HEK293 (cell line): ENCODE measurements around the gene AGTR1.

Source experiments
- CTCF ChIA-PET: fragments of 350-600 bp; formaldehyde crosslinking; extraction: SDS; loops from one replicate; lab custom pipeline; 2021; ENCODE audit warnings: antibody characterized with exemption; lab: Yijun Ruan, JAX
- POLR2A ChIA-PET: fragments of 300-600 bp; formaldehyde crosslinking; extraction: SDS; loops from one replicate; lab custom pipeline; 2020; ENCODE audit warnings: antibody characterized with exemption, inconsistent platforms; lab: Yijun Ruan, JAX
- H3K27ac ChIP-seq: fragments of 200-500 bp; sonication (Bioruptor generic); 2 replicates; pipeline ENCODE4 v1.5.1; 2014; ENCODE audit warnings: low read depth, low read length, control low read depth, inconsistent platforms; ENCODE audit errors: extremely low read depth
- H3K36me3 ChIP-seq, 2 experiments: fragments of 200-500 bp in 1 of 2; sonication (Bioruptor generic) in 1 of 2; 1 replicate in 1 of 2; 2 replicates in 1 of 2; pipeline ENCODE4 v1.5.1; 2014 to 2017; ENCODE audit warnings: inconsistent platforms in 2 of 2, low read length in 2 of 2; ENCODE audit not compliant: control insufficient read depth in 2 of 2, insufficient read depth in 1 of 2
- H3K4me1 ChIP-seq: fragments of 200-500 bp; sonication (Bioruptor generic); 2 replicates; pipeline ENCODE4 v1.5.1; 2014; ENCODE audit warnings: mild to moderate bottlenecking, low read length, inconsistent platforms; ENCODE audit not compliant: control insufficient read depth, insufficient read depth
- H3K4me3 ChIP-seq: 2 replicates; pipeline ENCODE4 v1.5.1; 2011; ENCODE audit warnings: low read depth, mild to moderate bottlenecking, control low read depth, low read length, moderate library complexity
- H3K9me3 ChIP-seq: fragments of 200-500 bp; sonication (Bioruptor generic); 2 replicates; pipeline ENCODE4 v1.5.1; 2014; ENCODE audit warnings: low read depth, low read length, inconsistent platforms; ENCODE audit not compliant: control insufficient read depth, insufficient read depth
- BCL11A ChIP-seq: fragments of 450-650 bp; formaldehyde crosslinking; IDR thresholded peaks from 2 replicates; pipeline ENCODE4 v1.5.1; 2016; ENCODE audit warnings: low read depth, missing biosample characterization, missing genetic modification characterization
- GLI4 ChIP-seq: fragments of 450-650 bp; formaldehyde crosslinking; IDR thresholded peaks from 2 replicates; pipeline ENCODE4 v1.5.1; 2016; ENCODE audit warnings: missing biosample characterization, missing genetic modification characterization
- KLF16 ChIP-seq: fragments of 450-650 bp; formaldehyde crosslinking; IDR thresholded peaks from 2 replicates; pipeline ENCODE4 v1.5.1; 2017; ENCODE audit warnings: missing biosample characterization, missing genetic modification characterization
- SP2 ChIP-seq: fragments of 450-650 bp; formaldehyde crosslinking; IDR thresholded peaks from 2 replicates; pipeline ENCODE4 v1.5.1; 2016; ENCODE audit warnings: missing biosample characterization, missing genetic modification characterization
- ZNF121 ChIP-seq: fragments of 450-650 bp; formaldehyde crosslinking; IDR thresholded peaks from 2 replicates; pipeline ENCODE4 v1.5.1; 2016; ENCODE audit warnings: missing biosample characterization, missing genetic modification characterization
- ZNF211 ChIP-seq: fragments of 450-650 bp; formaldehyde crosslinking; IDR thresholded peaks from 2 replicates; pipeline ENCODE4 v1.5.1; 2016; ENCODE audit warnings: low read depth, missing biosample characterization, missing genetic modification characterization
- ZNF23 ChIP-seq: fragments of 450-650 bp; formaldehyde crosslinking; IDR thresholded peaks from 2 replicates; pipeline ENCODE4 v1.5.1; 2016; ENCODE audit warnings: missing biosample characterization, missing genetic modification characterization, borderline replicate concordance
- ZNF248 ChIP-seq: fragments of 450-650 bp; formaldehyde crosslinking; IDR thresholded peaks from 2 replicates; pipeline ENCODE4 v1.5.1; 2017; ENCODE audit warnings: missing biosample characterization, missing genetic modification characterization
- ZNF335 ChIP-seq: fragments of 450-650 bp; formaldehyde crosslinking; conservative IDR thresholded peaks from 2 replicates; pipeline ENCODE4 v1.5.1; 2016; ENCODE audit warnings: missing biosample characterization, missing genetic modification characterization
- ZNF398 ChIP-seq: fragments of 450-650 bp; formaldehyde crosslinking; IDR thresholded peaks from 2 replicates; pipeline ENCODE4 v1.5.1; 2017; ENCODE audit warnings: missing biosample characterization, missing genetic modification characterization
- ZNF521 ChIP-seq: fragments of 450-650 bp; formaldehyde crosslinking; IDR thresholded peaks from 2 replicates; pipeline ENCODE4 v1.5.1; 2017; ENCODE audit warnings: missing biosample characterization, mild to moderate bottlenecking, missing genetic modification characterization
- ZNF544 ChIP-seq: fragments of 450-650 bp; formaldehyde crosslinking; IDR thresholded peaks from 2 replicates; pipeline ENCODE4 v1.5.0; 2017; ENCODE audit warnings: missing biosample characterization, missing genetic modification characterization
- ZNF626 ChIP-seq: fragments of 450-650 bp; sonication (Bioruptor Pico); formaldehyde crosslinking; IDR thresholded peaks from 2 replicates; pipeline ENCODE4 v1.5.1; 2018; ENCODE audit warnings: missing biosample characterization, missing genetic modification characterization, inconsistent platforms
- ZNF654 ChIP-seq: fragments of 450-650 bp; formaldehyde crosslinking; IDR thresholded peaks from 2 replicates; pipeline ENCODE4 v1.5.1; 2016; ENCODE audit warnings: low read depth, missing biosample characterization, missing genetic modification characterization
- TF ChIP-seq, protein P1 (sequence below): fragments of 450-650 bp; formaldehyde crosslinking; IDR thresholded peaks from 2 replicates; pipeline ENCODE4 v1.5.1; 2016; ENCODE audit warnings: missing biosample characterization, missing genetic modification characterization
- TF ChIP-seq, protein P2 (sequence below): fragments of 450-650 bp; formaldehyde crosslinking; IDR thresholded peaks from 2 replicates; pipeline ENCODE4 v1.5.1; 2016; ENCODE audit warnings: missing biosample characterization, missing genetic modification characterization
- TF ChIP-seq, protein P3 (sequence below): fragments of 450-650 bp; formaldehyde crosslinking; IDR thresholded peaks from 2 replicates; pipeline ENCODE4 v1.5.1; 2016; ENCODE audit warnings: missing biosample characterization, missing genetic modification characterization, borderline replicate concordance
- TF ChIP-seq, protein P4 (sequence below): fragments of 450-650 bp; formaldehyde crosslinking; IDR thresholded peaks from 2 replicates; pipeline ENCODE4 v1.5.1; 2016; ENCODE audit warnings: missing biosample characterization, missing genetic modification characterization

AGTR1 gene

GRCh38 chr3:148789146-148789545 is 91.4 kb downstream of the AGTR1 start:
- no peaks in the 10 kb centered on the region for H3K9me3 ChIP-seq
- CTCF ChIA-PET, result no interaction called here
- POLR2A ChIA-PET, result no interaction called here
- H3K4me1 ChIP-seq, result no peaks in the 10 kb centered on the region
- no peak overlapping the region for H3K4me3 ChIP-seq
- H3K27ac ChIP-seq, result no peak overlapping the region
- H3K36me3 ChIP-seq, result no peaks in the 10 kb centered on the region
- TF ChIP-seq, protein P1, sequence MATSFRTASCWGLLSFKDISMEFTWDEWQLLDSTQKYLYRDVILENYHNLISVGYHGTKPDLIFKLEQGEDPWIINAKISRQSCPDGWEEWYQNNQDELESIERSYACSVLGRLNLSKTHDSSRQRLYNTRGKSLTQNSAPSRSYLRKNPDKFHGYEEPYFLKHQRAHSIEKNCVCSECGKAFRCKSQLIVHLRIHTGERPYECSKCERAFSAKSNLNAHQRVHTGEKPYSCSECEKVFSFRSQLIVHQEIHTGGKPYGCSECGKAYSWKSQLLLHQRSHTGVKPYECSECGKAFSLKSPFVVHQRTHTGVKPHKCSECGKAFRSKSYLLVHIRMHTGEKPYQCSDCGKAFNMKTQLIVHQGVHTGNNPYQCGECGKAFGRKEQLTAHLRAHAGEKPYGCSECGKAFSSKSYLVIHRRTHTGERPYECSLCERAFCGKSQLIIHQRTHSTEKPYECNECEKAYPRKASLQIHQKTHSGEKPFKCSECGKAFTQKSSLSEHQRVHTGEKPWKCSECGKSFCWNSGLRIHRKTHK (tag by site-specific recombination), result no peak
- no peak for TF ChIP-seq ZNF248 (tag by site-specific recombination)
- TF ChIP-seq ZNF626 (tag by site-specific recombination), result no peak
- TF ChIP-seq ZNF211 (tag by site-specific recombination), result no peak
- TF ChIP-seq KLF16 (tag by site-specific recombination), result no peak
- TF ChIP-seq ZNF23 (tag by site-specific recombination), result no peak
- TF ChIP-seq ZNF121 (tag by site-specific recombination), result no peak
- no peak for TF ChIP-seq BCL11A (tag by site-specific recombination)
- TF ChIP-seq, protein P2, sequence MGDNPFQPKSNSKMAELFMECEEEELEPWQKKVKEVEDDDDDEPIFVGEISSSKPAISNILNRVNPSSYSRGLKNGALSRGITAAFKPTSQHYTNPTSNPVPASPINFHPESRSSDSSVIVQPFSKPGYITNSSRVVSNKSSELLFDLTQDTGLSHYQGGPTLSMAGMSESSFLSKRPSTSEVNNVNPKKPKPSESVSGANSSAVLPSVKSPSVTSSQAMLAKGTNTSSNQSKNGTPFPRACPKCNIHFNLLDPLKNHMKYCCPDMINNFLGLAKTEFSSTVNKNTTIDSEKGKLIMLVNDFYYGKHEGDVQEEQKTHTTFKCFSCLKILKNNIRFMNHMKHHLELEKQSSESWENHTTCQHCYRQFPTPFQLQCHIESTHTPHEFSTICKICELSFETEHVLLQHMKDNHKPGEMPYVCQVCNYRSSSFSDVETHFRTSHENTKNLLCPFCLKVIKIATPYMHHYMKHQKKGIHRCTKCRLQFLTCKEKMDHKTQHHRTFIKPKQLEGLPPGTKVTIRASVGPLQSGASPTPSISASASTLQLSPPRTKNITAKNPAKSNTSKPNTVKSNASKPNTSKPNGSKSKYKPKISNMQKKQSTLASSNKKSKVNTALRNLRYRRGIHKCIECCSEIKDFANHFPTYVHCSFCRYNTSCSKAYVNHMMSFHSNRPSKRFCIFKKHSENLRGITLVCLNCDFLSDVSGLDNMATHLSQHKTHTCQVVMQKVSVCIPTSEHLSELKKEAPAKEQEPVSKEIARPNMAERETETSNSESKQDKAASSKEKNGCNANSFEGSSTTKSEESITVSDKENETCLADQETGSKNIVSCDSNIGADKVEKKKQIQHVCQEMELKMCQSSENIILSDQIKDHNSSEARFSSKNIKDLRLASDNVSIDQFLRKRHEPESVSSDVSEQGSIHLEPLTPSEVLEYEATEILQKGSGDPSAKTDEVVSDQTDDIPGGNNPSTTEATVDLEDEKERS, result no peak
- no peak for TF ChIP-seq ZNF544 (tag by site-specific recombination)
- TF ChIP-seq, protein P3, sequence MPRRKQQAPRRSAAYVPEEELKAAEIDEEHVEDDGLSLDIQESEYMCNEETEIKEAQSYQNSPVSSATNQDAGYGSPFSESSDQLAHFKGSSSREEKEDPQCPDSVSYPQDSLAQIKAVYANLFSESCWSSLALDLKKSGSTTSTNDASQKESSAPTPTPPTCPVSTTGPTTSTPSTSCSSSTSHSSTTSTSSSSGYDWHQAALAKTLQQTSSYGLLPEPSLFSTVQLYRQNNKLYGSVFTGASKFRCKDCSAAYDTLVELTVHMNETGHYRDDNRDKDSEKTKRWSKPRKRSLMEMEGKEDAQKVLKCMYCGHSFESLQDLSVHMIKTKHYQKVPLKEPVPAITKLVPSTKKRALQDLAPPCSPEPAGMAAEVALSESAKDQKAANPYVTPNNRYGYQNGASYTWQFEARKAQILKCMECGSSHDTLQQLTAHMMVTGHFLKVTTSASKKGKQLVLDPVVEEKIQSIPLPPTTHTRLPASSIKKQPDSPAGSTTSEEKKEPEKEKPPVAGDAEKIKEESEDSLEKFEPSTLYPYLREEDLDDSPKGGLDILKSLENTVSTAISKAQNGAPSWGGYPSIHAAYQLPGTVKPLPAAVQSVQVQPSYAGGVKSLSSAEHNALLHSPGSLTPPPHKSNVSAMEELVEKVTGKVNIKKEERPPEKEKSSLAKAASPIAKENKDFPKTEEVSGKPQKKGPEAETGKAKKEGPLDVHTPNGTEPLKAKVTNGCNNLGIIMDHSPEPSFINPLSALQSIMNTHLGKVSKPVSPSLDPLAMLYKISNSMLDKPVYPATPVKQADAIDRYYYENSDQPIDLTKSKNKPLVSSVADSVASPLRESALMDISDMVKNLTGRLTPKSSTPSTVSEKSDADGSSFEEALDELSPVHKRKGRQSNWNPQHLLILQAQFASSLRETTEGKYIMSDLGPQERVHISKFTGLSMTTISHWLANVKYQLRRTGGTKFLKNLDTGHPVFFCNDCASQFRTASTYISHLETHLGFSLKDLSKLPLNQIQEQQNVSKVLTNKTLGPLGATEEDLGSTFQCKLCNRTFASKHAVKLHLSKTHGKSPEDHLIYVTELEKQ (tag by site-specific recombination), result no peak
- TF ChIP-seq GLI4, result no peak
- no peak for TF ChIP-seq SP2 (tag by site-specific recombination)
- TF ChIP-seq ZNF335 (tag by site-specific recombination), result no peak
- TF ChIP-seq ZNF521 (tag by site-specific recombination), result no peak
- TF ChIP-seq, protein P4, sequence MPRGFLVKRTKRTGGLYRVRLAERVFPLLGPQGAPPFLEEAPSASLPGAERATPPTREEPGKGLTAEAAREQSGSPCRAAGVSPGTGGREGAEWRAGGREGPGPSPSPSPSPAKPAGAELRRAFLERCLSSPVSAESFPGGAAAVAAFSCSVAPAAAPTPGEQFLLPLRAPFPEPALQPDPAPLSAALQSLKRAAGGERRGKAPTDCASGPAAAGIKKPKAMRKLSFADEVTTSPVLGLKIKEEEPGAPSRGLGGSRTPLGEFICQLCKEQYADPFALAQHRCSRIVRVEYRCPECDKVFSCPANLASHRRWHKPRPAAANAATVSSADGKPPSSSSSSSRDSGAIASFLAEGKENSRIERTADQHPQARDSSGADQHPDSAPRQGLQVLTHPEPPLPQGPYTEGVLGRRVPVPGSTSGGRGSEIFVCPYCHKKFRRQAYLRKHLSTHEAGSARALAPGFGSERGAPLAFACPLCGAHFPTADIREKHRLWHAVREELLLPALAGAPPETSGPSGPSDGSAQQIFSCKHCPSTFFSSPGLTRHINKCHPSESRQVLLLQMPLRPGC (tag by site-specific recombination), result no peak
- no peak for TF ChIP-seq ZNF398
- no peak for TF ChIP-seq ZNF654
